Activated CD4-positive, alpha-beta T cell treated with anti-CD3 and anti-CD28 coated beads for 36 hours (primary cell): Measurements from ENCODE around the gene EEF1A1. TPM values are rescaled to one million over a fixed set of nuclear protein-coding genes. Genes with fewer than 3 reads are reported as not detected.
"Not testable (repeated sequence)": the region's sequence is repeated elsewhere in the genome, so short reads cannot be mapped to it uniquely, and the experiment has no call there.

Experiments
- ATAC-seq: fragments of 200-7000 bp; cut with Tn5 transposase; one replicate; pipeline ENCODE4 v1.10.0; 2021; ENCODE audit warnings: mild to moderate bottlenecking, moderate library complexity
- CTCF ChIA-PET: fragments of 350-600 bp; sonication (Branson Sonifier 250); formaldehyde crosslinking; loops from one replicate; lab custom pipeline; 2021; ENCODE audit warnings: antibody characterized with exemption; lab: Charles Lee
- POLR2A ChIA-PET: fragments of 350-600 bp; sonication (Branson Sonifier 250); formaldehyde crosslinking; loops from one replicate; lab custom pipeline; 2021; ENCODE audit warnings: antibody characterized with exemption, inconsistent platforms; lab: Charles Lee
- DNase-seq: peaks from one replicate; pipeline ENCODE4 v3.0.0-alpha.2; 2020
- H3K27ac Mint-ChIP-seq: one replicate; pipeline ENCODE4 v1.8.0; 2021; ENCODE audit warnings: mixed read lengths
- H3K27me3 Mint-ChIP-seq: one replicate; pipeline ENCODE4 v1.8.0; 2021; ENCODE audit warnings: mixed read lengths
- H3K36me3 Mint-ChIP-seq: one replicate; pipeline ENCODE4 v1.8.0; 2021; ENCODE audit warnings: low read depth, mixed read lengths
- H3K4me1 Mint-ChIP-seq: one replicate; pipeline ENCODE4 v1.8.0; 2021; ENCODE audit warnings: mixed read lengths
- H3K4me3 Mint-ChIP-seq: one replicate; pipeline ENCODE4 v1.8.0; 2021; ENCODE audit warnings: mild to moderate bottlenecking, moderate library complexity, mixed read lengths
- H3K9me3 Mint-ChIP-seq: one replicate; pipeline ENCODE4 v1.8.0; 2021; ENCODE audit warnings: low read depth, mixed read lengths
- intact Hi-C, 2 experiments: fragments of 100-400 bp; cut with DNase I in 1 of 2; cut with micrococcal nuclease in 1 of 2; formaldehyde crosslinking; loops; one replicate each; pipeline versions ENCODE4 v1.14.2 to v1.15.1; 2022 to 2024; cut with DNase I, micrococcal nuclease
- total RNA-seq, 2 experiments: library from RNA; stranded (reverse); gene quantifications; one replicate each; pipeline ENCODE4 v1.2.3, GENCODE V29; 2021

The EEF1A1 gene
- total RNA-seq, 2 experiments from 2014 or later, result 11,209 to 15,482 TPM

DNA sequence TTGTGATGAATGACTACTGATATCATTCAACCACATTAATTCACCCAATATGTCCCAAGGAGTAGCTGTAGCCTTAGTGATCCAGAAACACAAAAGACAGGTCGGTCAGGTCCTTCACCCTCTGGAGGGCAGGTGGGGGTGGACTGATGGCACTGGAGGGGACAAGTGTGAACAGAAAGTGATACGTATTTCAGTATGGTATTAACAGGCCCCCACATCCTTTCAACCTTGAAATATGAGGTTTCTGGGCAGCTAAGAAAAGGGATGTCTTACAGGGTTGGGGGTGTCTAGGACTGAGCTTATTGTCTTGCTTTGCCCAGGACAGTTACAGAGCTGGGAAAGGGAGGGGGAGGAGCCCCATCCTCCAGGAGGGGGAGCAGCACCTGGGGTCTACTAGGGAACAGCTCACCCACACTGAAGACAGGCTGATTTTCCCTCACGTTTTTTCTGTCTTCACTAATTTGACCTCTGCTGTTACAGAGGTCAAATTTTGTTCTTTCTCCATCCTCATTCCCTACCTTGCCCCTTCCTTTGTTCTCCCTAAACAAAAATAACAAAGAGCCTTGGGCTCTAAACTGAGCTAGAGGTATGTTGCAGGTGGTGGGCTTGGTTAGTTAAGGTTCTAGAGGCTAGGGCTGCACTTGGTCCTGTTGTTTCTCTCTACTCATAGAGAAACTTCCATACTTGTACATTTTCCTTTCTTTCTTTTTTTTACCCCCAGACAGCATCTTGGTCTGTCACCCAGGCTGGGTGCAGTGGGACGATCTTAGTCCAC is 38.0 kb upstream of the EEF1A1 start:
- no peaks in the 10 kb centered on the region for H3K27me3 Mint-ChIP-seq
- intact Hi-C loops, result no loop called here
- no peaks in the 10 kb centered on the region for H3K36me3 Mint-ChIP-seq
- ATAC-seq, result no peak
- no peak overlapping the region for H3K4me3 Mint-ChIP-seq
- peaks cover 28% of the 10 kb centered on the region for H3K4me1 Mint-ChIP-seq
- no peak for DNase-seq
- CTCF ChIA-PET, result interaction anchor here (0.5 to 2.4 kb wide), 5 partner anchors 22 to 177 kb away, joined by 3 to 12 read pairs (median 3); no protein-coding TSS in a partner anchor
- POLR2A ChIA-PET, result interaction anchor here (1.0 to 2.1 kb wide), 3 partner anchors 22 to 45 kb away, joined by 3 to 6 read pairs (median 4); no protein-coding TSS in a partner anchor
- no peak overlapping the region for H3K27ac Mint-ChIP-seq
- H3K9me3 Mint-ChIP-seq, result no peaks in the 10 kb centered on the region

DNA sequence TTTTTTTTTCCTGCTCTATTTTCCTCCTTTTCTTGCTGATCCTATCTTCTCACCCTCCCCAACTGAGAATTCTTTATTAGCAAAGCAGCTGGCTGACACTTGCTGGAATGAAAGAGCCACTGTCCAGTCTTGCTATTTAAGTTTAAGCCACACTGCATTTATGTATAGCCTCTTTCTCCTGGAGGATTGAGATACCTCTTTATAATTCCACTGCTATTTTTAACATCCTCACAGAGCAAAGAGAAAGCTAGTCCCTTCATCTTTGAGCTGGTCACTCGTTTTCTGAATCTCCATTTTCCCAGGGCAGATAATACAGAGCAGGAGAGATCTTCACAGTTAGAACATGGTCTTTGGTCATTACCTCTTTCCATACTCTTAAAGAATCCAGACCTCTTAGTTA is 36.0 kb upstream of the EEF1A1 start:
- no peaks in the 10 kb centered on the region for H3K36me3 Mint-ChIP-seq
- DNase-seq, result no peak
- no peaks in the 10 kb centered on the region for H3K9me3 Mint-ChIP-seq
- intact Hi-C loops, result no loop called here
- H3K27ac Mint-ChIP-seq, result no peak overlapping the region
- no peaks in the 10 kb centered on the region for H3K27me3 Mint-ChIP-seq
- ChIA-PET CTCF (interaction anchor here (1.0 kb wide), 1 partner anchor 24 kb away, joined by 4 read pairs; no protein-coding TSS in a partner anchor), POLR2A (no interaction called here)
- H3K4me3 Mint-ChIP-seq, result no peak overlapping the region
- peaks cover 28% of the 10 kb centered on the region for H3K4me1 Mint-ChIP-seq
- no peak for ATAC-seq

DNA sequence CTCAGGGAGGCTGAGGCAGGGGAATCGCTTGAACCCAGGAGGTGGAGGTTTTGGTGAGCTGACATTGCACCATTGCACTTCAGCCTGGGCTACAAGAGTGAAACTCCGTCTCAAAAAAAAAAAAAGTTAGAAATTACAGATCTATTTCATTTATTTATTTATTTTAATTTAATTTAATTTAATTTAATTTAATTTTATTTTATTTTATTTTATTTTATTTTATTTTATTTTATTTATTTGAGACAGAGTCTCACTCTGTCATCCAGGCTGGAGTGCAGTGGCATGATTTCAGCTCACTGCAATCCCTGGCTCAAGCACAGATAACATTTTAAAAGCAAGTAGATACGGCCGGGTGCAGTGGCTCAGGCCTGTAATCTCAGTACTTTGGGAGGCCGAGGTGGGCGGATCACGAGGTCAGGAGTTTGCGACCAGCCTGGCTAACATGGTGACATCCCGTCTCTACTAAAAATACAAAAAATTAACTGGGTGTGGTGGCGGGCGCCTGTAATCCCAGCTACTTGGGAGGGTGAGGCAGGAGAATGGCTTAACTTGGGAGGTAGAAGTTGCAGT is 34.6 kb upstream of the EEF1A1 start:
- H3K4me1 Mint-ChIP-seq, result peaks cover 21% of the 10 kb centered on the region
- H3K4me3 Mint-ChIP-seq, H3K9me3 Mint-ChIP-seq, H3K27me3 Mint-ChIP-seq, H3K27ac Mint-ChIP-seq, DNase-seq, H3K36me3 Mint-ChIP-seq, ATAC-seq, intact Hi-C loops, POLR2A ChIA-PET: not testable (repeated sequence)
- CTCF ChIA-PET, result interaction anchor here (1.2 kb wide), 1 partner anchor 25 kb away, joined by 3 read pairs; no protein-coding TSS in a partner anchor

DNA sequence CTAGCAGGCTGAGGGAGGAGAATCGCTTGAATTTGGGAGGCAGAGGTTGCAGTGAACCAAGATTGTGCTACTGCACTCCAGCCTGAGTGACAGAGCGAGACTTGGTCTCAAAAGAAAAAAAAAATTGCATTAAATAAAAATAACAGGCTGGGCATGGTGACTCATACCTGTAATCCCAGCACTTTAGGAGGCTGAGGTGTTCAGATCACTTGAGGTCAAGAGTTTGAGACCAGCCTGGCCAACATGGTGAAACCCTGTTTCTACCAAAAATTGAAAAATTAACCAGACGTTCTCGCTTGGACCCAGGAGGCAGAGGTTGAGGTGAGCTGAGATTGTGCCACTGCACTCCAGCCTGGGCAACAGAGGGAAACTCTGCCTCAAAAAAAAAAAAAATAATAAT is 30.3 kb upstream of the EEF1A1 start:
- H3K27ac Mint-ChIP-seq, intact Hi-C loops, H3K9me3 Mint-ChIP-seq, DNase-seq, H3K4me1 Mint-ChIP-seq, H3K27me3 Mint-ChIP-seq, ATAC-seq, H3K36me3 Mint-ChIP-seq, H3K4me3 Mint-ChIP-seq, POLR2A ChIA-PET: not testable (repeated sequence)
- CTCF ChIA-PET, result interaction anchor here (0.7 kb wide), 1 partner anchor 1858 kb away, joined by 3 read pairs; no protein-coding TSS in a partner anchor

DNA sequence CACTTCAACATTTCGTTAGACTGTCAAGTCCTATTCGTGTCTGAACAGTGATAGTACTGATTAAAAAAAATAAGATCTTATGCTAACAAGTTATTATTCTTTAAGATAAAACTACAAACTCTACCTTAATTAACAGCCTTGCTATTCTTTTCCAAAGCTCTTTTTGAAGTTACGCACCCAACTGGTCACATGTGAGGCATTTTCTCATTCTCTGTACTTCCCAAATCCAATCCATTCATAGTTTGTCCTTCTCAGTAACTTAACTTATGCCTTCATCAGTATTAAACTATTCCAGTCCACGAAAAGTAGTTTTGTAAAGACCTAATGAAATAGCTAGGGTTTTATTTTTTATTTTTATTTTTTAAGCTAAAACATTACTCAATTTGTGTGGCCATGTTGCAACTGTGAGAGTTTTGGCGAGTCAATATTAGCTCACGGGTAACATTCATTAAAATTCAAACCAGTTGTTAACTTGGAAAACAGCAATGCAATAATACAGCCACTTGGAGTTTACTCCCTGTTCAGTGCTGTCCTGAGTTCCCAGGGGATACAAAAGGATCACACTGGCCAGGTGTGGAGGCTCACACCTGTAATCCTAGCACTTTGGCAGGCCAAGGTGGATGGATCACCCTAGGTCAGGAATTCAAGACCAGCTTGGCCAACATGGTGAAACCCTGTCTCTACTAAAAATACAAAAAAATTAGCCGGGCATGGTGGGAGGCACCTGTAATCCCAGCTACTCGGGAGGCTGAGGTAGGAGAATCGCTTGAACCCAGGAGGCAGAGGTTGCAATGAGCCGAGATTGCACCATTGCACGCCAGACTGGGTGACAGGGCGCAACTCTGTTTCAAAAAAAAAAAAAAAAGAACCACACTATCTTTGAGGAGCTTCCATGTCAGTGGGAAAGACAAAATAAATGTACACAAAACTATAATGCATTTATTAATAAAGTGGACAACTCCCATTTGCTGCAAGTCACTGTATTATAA is 27.9 kb upstream of the EEF1A1 start:
- no peak for DNase-seq
- ATAC-seq, result no peak
- POLR2A ChIA-PET, result interaction anchor here (0.6 kb wide), 1 partner anchor 35 kb away, joined by 3 read pairs; no protein-coding TSS in a partner anchor
- Mint-ChIP-seq H3K4me1 (no peaks in the 10 kb centered on the region), H3K36me3 (no peaks in the 10 kb centered on the region), H3K4me3 (no peak overlapping the region), H3K27me3 (no peaks in the 10 kb centered on the region), H3K9me3 (no peaks in the 10 kb centered on the region), H3K27ac (no peak overlapping the region)
- intact Hi-C loops, result no loop called here
- CTCF ChIA-PET, result interaction anchor here (0.6 to 1.4 kb wide), 7 partner anchors 16 to 339 kb away, joined by 3 to 4 read pairs (median 3); no protein-coding TSS in a partner anchor

DNA sequence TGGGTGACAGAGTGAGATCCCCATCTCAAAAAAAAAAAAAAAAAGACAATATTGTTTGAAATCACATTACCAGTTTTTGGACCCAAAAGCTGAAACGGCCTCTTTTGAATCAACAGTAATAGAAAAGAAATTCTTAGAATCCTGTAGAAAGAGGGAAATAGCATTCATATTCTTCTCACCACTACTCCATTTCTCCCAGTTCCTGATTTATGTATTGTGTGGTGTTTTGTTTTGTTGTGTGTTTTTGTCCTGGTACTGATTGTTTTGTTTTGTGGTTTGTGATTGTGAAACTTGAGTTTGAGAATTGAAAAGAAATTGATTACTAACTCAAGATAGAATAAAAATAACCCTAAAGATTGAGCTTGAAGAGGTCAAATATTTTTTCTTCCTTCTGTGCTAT is 26.2 kb upstream of the EEF1A1 start:
- no peaks in the 10 kb centered on the region for H3K27me3 Mint-ChIP-seq
- CTCF ChIA-PET, result interaction anchor here (1.6 kb wide), 1 partner anchor 64 kb away, joined by 4 read pairs; no protein-coding TSS in a partner anchor
- no peak for DNase-seq
- H3K4me3 Mint-ChIP-seq, result no peak overlapping the region
- no peaks in the 10 kb centered on the region for H3K4me1 Mint-ChIP-seq
- H3K9me3 Mint-ChIP-seq, result no peaks in the 10 kb centered on the region
- intact Hi-C loops, result no loop called here
- H3K36me3 Mint-ChIP-seq, result no peaks in the 10 kb centered on the region
- H3K27ac Mint-ChIP-seq, result no peak overlapping the region
- POLR2A ChIA-PET, result no interaction called here
- ATAC-seq, result no peak

DNA sequence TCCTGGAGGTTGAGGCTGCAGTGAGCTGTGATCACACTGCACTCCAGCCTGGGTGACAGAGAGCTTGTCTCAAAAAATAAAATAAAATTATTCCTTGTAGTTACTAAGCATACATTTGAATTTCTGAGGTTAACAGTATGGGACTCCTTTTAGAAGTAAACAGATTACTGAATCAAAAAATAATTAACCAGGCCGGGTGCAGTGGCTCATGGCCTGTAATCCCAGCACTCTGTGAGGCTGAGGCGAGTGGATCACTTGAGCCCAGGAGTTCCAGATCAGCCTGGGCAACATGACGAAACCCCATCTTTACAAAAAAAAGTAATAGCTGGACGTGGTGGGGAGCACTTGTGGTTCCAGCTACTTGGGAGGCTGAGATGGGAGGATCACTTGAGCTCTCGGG is 22.1 kb upstream of the EEF1A1 start:
- H3K4me1 Mint-ChIP-seq, result no peaks in the 10 kb centered on the region
- ChIA-PET CTCF (interaction anchor here (1.4 kb wide), 1 partner anchor 70 kb away, joined by 3 read pairs; no protein-coding TSS in a partner anchor), POLR2A (no interaction called here)
- no peaks in the 10 kb centered on the region for H3K36me3 Mint-ChIP-seq
- no peaks in the 10 kb centered on the region for H3K9me3 Mint-ChIP-seq
- ATAC-seq (no peak), DNase-seq (no peak)
- no peaks in the 10 kb centered on the region for H3K27me3 Mint-ChIP-seq
- H3K27ac Mint-ChIP-seq, result no peak overlapping the region
- intact Hi-C loops, result no loop called here
- no peak overlapping the region for H3K4me3 Mint-ChIP-seq

DNA sequence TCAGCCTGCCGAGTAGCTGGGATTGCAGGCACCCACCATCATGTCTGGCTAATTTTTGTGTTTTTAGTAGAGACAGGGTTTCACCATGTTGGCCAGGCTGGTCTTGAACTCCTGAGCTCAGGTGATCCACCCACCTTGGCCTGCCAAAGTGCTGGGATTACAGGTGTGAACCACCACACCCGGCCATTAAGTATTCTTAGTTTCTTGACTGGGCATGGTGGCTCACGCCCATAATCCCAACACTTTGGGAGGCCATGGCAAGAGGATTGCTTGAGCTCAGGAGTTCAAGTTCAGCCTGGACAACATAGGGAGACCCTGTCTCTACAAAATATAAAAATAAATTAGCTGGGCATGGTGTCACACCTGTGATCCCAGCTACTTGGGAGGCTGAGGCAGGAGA is 21.6 kb upstream of the EEF1A1 start:
- H3K27ac Mint-ChIP-seq, intact Hi-C loops, H3K9me3 Mint-ChIP-seq, H3K27me3 Mint-ChIP-seq, DNase-seq, H3K36me3 Mint-ChIP-seq, H3K4me1 Mint-ChIP-seq, ATAC-seq, POLR2A ChIA-PET, H3K4me3 Mint-ChIP-seq: not testable (repeated sequence)
- CTCF ChIA-PET, result interaction anchor here (0.7 to 1.4 kb wide), 3 partner anchors 17 to 70 kb away, joined by 3 to 7 read pairs (median 5); no protein-coding TSS in a partner anchor

DNA sequence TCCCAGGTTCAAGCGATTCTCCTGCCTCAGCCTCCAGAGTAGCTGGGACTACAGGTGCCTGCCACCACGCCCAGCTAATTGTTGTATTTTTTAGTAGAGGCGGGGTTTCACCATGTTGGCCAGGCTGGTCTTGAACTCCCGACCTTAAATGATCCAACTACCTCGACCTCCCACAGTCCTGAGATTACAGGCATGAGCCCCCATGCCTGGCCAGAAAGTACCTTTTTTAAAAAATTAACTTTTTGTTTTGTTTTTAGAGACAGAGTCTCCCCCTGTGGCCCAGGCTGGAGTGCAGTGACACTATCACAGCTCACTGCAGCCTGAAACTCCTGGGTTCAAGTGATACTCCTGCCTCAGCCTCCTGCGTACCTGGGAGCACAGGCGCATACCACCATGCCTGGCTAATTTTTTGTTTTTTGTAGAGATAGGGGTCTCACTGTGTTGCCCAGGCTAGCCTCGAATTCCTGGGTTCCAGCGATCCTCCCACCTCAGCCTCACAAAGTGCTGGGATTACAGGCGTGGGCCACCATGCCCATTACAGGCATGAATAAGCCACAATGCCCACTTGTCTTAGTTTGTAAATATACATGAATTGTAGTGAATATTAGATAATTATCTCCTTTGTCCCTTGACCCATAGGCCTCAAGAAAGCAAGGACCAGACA is 17.4 kb upstream of the EEF1A1 start:
- intact Hi-C loops, result no loop called here
- no peak for DNase-seq
- H3K4me1 Mint-ChIP-seq, result no peaks in the 10 kb centered on the region
- no peaks in the 10 kb centered on the region for H3K9me3 Mint-ChIP-seq
- no peak overlapping the region for H3K27ac Mint-ChIP-seq
- no peak overlapping the region for H3K4me3 Mint-ChIP-seq
- no peak for ATAC-seq
- ChIA-PET POLR2A (interaction anchor here (0.6 kb wide), 1 partner anchor 41 kb away, joined by 6 read pairs; no protein-coding TSS in a partner anchor), CTCF (interaction anchor here (0.8 kb wide), 1 partner anchor 24 kb away, joined by 5 read pairs; no protein-coding TSS in a partner anchor)
- no peaks in the 10 kb centered on the region for H3K36me3 Mint-ChIP-seq
- no peaks in the 10 kb centered on the region for H3K27me3 Mint-ChIP-seq

DNA sequence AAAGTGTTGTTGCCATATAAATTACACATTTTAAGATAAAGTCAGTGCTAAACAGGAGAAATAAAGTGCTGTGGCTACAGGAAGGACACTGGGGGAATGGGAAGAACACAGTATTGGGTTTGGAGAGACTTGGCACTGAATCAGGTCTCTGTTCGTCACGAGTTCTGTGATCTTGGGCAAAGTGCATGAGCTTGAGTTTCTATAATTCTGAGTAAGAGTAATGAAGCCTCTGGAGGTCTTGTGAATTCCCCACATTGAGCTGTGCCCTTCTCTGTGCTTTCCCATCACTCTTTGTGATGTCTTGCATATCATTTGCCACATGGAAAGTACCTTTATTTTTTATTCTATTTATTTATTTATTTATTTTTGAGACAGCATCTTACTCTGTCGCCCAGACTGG is 16.8 kb upstream of the EEF1A1 start:
- Mint-ChIP-seq H3K4me1 (no peaks in the 10 kb centered on the region), H3K27ac (no peak overlapping the region)

More for the DNA sequence above, 16.8 kb upstream of the EEF1A1 start:
- no peak for ATAC-seq
- H3K9me3 Mint-ChIP-seq, result no peaks in the 10 kb centered on the region
- DNase-seq, result no peak
- H3K36me3 Mint-ChIP-seq, result no peaks in the 10 kb centered on the region
- no peaks in the 10 kb centered on the region for H3K27me3 Mint-ChIP-seq
- POLR2A ChIA-PET, result interaction anchor here (0.6 kb wide), 1 partner anchor 42 kb away, joined by 6 read pairs; no protein-coding TSS in a partner anchor
- H3K4me3 Mint-ChIP-seq, result no peak overlapping the region
- CTCF ChIA-PET, result interaction anchor here (0.7 to 0.8 kb wide), 2 partner anchors 9 to 23 kb away, joined by 3 to 5 read pairs; no protein-coding TSS in a partner anchor
- intact Hi-C loops, result no loop called here
